ENCODE results near the gene LSAMP.
A peak's percentile ranks its signal among the peaks of the same experiment; 100 is the strongest.

The LSAMP gene

DNA sequence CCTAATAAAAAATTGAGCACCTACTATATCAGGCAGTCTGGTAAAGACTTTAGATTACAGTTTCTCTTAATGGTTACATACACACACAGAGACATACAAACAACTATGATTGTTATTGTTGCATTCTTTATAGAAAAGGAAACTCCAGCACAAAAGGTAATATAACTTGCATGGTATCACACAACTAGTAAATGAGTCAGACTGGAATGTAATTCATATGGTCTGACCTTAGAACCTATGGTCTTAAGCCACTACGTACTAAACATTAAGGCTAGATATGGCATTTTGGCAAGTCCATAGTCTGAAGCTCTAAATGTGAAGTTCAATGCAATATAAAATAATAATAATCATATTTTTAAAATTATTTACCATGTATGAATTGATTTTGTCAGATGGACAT, 380.6 kb downstream of the LSAMP start:
- no peak overlapping the region for H3K27ac ChIP-seq (ENCODE audit: extremely low read depth, low read depth, low read length)
- H3K4me1 ChIP-seq (ENCODE audit: control insufficient read depth, insufficient read depth, low read length) = no peaks in the 10 kb centered on the region
- H3K4me3 ChIP-seq (ENCODE audit: low read depth, low read length) = no peak overlapping the region
- CTCF ChIA-PET = no interaction called here
- TF ChIP-seq ZNF354C (tag by site-specific recombination; IDR thresholded peaks at IDR 0.05; ENCODE audit: borderline replicate concordance, low read depth) (no peak), ZBTB11 (tag by site-specific recombination; conservative IDR thresholded peaks at IDR 0.05; ENCODE audit: low read depth) (no peak), ZNF174 (tag by site-specific recombination; IDR thresholded peaks at IDR 0.05) (no peak), ZNF433 (tag by site-specific recombination; IDR thresholded peaks at IDR 0.05; ENCODE audit: low read depth) (no peak), ZNF623 (tag by site-specific recombination; IDR thresholded peaks at IDR 0.05) (no peak), ZBTB21 (tag by site-specific recombination; IDR thresholded peaks at IDR 0.05) (no peak), ZIC2 (tag by site-specific recombination; IDR thresholded peaks at IDR 0.05) (no peak), ZNF121 (tag by site-specific recombination; IDR thresholded peaks at IDR 0.05) (no peak), ZNF449 (tag by site-specific recombination; IDR thresholded peaks at IDR 0.05) (no peak), ZNF664 (tag by site-specific recombination; IDR thresholded peaks at IDR 0.05) (no peak), ZNF521 (tag by site-specific recombination; IDR thresholded peaks at IDR 0.05) (no peak), KLF9 (tag by site-specific recombination; IDR thresholded peaks at IDR 0.05; ENCODE audit: low read depth) (no peak)
- TF ChIP-seq, protein P1, sequence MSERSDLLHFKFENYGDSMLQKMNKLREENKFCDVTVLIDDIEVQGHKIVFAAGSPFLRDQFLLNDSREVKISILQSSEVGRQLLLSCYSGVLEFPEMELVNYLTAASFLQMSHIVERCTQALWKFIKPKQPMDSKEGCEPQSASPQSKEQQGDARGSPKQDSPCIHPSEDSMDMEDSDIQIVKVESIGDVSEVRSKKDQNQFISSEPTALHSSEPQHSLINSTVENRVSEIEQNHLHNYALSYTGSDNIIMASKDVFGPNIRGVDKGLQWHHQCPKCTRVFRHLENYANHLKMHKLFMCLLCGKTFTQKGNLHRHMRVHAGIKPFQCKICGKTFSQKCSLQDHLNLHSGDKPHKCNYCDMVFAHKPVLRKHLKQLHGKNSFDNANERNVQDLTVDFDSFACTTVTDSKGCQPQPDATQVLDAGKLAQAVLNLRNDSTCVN (tag by site-specific recombination; optimal IDR thresholded peaks at IDR 0.05) = no peak
- TF ChIP-seq, protein P2, sequence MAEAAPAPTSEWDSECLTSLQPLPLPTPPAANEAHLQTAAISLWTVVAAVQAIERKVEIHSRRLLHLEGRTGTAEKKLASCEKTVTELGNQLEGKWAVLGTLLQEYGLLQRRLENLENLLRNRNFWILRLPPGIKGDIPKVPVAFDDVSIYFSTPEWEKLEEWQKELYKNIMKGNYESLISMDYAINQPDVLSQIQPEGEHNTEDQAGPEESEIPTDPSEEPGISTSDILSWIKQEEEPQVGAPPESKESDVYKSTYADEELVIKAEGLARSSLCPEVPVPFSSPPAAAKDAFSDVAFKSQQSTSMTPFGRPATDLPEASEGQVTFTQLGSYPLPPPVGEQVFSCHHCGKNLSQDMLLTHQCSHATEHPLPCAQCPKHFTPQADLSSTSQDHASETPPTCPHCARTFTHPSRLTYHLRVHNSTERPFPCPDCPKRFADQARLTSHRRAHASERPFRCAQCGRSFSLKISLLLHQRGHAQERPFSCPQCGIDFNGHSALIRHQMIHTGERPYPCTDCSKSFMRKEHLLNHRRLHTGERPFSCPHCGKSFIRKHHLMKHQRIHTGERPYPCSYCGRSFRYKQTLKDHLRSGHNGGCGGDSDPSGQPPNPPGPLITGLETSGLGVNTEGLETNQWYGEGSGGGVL (tag by site-specific recombination; IDR thresholded peaks at IDR 0.05) = no peak
- H3K36me3 ChIP-seq (ENCODE audit: control insufficient read depth in 2 of 2, insufficient read depth in 1 of 2, low read length in 2 of 2) = no peaks in the 10 kb centered on the region
- no peaks in the 10 kb centered on the region for H3K9me3 ChIP-seq (ENCODE audit: control insufficient read depth, insufficient read depth, low read depth, low read length)
- POLR2A ChIA-PET = no interaction called here

DNA sequence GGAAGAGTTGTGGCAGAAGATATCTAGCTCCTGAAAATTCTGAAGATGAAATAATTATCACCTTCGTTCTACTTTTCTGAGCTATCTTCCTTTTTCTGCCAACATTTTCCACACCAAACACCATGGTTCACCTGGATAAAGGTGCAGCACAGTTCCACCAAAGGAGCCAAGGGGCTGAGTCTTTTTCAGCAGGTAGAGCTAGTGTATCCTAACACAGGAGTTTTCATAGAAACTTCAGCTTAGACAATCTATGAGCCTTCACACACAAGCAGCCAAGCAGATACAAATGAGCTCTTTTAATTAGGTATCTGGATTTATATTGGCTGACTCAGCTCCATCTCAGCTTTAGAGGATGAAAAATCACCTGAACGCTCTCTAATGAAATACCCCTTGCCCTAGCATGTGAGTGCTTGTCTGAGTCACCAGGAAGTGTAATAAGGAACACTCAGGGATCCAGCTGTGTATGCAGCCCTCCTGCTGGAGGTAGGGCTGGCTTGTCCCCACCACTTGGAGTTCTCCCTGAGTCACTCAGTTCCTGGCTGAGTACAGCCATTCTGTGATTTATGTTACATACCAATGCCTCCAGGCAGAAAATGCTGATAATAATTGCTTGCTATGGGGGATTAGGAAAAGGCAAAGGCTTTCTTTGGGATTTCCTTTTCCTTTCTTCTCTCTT, 385.7 kb downstream of the LSAMP start:
- POLR2A ChIA-PET = no interaction called here
- Histone ChIP-seq H3K4me1 (ENCODE audit: control insufficient read depth, insufficient read depth, low read length) (no peaks in the 10 kb centered on the region), H3K4me3 (ENCODE audit: low read depth, low read length) (no peak overlapping the region), H3K9me3 (ENCODE audit: control insufficient read depth, insufficient read depth, low read depth, low read length) (no peaks in the 10 kb centered on the region), H3K36me3 (ENCODE audit: control insufficient read depth in 2 of 2, insufficient read depth in 1 of 2, low read length in 2 of 2) (no peaks in the 10 kb centered on the region), H3K27ac (ENCODE audit: extremely low read depth, low read depth, low read length) (no peak overlapping the region)
- CTCF ChIA-PET = interaction anchor here (0.5 kb wide), 1 partner anchor 1073 kb away, joined by 3 read pairs; no protein-coding TSS in a partner anchor
- TF ChIP-seq REST (tag by site-specific recombination; IDR thresholded peaks at IDR 0.05) (no peak), ZNF239 (tag by site-specific recombination; IDR thresholded peaks at IDR 0.05) (no peak), ZNF148 (tag by site-specific recombination; IDR thresholded peaks at IDR 0.05; ENCODE audit: borderline replicate concordance) (no peak), ZBTB48 (tag by site-specific recombination; IDR thresholded peaks at IDR 0.05) (peak; percentile 53; the same call in 1 of the 2 replicates), FEZF1 (tag by site-specific recombination; IDR thresholded peaks at IDR 0.05) (no peak), ZNF121 (tag by site-specific recombination; IDR thresholded peaks at IDR 0.05) (no peak), ZNF560 (tag by site-specific recombination; IDR thresholded peaks at IDR 0.05; ENCODE audit: borderline replicate concordance) (no peak)
